ENCODE measurements around the gene IQGAP2.

DNA sequence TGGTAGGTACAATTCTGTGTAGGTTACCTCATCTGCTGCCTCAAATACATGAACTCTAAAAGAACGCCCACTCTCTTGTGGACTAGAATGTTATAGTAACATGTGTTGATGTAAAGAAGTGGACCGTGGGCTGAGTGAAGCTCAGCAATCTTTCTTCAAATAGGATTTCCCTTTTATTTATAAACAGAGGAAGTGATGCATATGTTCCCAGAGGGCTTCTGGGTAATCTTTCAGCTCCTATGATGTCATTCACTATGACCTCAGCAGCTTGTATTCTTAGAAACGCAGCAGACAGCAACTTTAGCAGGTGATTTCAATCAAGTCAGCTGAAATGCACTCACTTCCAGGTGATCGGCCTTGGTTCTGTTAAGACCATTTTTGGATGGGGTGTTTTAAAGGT is 205.7 kb downstream of the IQGAP2 start:
- TF ChIP-seq, protein P1, sequence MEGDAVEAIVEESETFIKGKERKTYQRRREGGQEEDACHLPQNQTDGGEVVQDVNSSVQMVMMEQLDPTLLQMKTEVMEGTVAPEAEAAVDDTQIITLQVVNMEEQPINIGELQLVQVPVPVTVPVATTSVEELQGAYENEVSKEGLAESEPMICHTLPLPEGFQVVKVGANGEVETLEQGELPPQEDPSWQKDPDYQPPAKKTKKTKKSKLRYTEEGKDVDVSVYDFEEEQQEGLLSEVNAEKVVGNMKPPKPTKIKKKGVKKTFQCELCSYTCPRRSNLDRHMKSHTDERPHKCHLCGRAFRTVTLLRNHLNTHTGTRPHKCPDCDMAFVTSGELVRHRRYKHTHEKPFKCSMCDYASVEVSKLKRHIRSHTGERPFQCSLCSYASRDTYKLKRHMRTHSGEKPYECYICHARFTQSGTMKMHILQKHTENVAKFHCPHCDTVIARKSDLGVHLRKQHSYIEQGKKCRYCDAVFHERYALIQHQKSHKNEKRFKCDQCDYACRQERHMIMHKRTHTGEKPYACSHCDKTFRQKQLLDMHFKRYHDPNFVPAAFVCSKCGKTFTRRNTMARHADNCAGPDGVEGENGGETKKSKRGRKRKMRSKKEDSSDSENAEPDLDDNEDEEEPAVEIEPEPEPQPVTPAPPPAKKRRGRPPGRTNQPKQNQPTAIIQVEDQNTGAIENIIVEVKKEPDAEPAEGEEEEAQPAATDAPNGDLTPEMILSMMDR (tag by site-specific recombination; IDR thresholded peaks at IDR 0.05) = no peak
- TF ChIP-seq, protein P2, sequence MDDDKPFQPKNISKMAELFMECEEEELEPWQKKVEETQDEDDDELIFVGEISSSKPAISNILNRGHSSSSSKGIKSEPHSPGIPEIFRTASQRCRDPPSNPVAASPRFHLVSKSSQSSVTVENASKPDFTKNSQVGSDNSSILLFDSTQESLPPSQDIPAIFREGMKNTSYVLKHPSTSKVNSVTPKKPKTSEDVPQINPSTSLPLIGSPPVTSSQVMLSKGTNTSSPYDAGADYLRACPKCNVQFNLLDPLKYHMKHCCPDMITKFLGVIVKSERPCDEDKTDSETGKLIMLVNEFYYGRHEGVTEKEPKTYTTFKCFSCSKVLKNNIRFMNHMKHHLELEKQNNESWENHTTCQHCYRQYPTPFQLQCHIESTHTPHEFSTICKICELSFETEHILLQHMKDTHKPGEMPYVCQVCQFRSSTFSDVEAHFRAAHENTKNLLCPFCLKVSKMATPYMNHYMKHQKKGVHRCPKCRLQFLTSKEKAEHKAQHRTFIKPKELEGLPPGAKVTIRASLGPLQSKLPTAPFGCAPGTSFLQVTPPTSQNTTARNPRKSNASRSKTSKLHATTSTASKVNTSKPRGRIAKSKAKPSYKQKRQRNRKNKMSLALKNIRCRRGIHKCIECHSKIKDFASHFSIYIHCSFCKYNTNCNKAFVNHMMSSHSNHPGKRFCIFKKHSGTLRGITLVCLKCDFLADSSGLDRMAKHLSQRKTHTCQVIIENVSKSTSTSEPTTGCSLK (tag by site-specific recombination; IDR thresholded peaks at IDR 0.05) = no peak
- TF ChIP-seq ZNF555 (tag by site-specific recombination; conservative IDR thresholded peaks at IDR 0.05) (no peak), GLIS1 (tag by site-specific recombination; IDR thresholded peaks at IDR 0.05) (no peak), YY1 (tag by site-specific recombination; IDR thresholded peaks at IDR 0.05) (no peak), ZNF843 (tag by site-specific recombination; IDR thresholded peaks at IDR 0.05) (no peak), ZNF354C (tag by site-specific recombination; IDR thresholded peaks at IDR 0.05; ENCODE audit: borderline replicate concordance, low read depth) (no peak)

Data from HEK293 (cell line).